WTC11 (cell line): ENCODE data around the gene ABCA13. TPM values are rescaled to one million over a fixed set of nuclear protein-coding genes. Genes with fewer than 3 reads are reported as not detected.

ENCODE experiments used
- ATAC-seq: fragments of 200-7000 bp; cut with Tn5 transposase; 2 replicates; pipeline ENCODE4 v1.10.0; 2021; ENCODE audit warnings: mild to moderate bottlenecking, moderate library complexity
- CTCF ChIA-PET: fragments of 300-600 bp; sonication (Branson Sonifier 250); formaldehyde crosslinking; loops from one replicate; lab custom pipeline; 2021; ENCODE audit warnings: antibody characterized with exemption; lab: Charles Lee
- POLR2A ChIA-PET: fragments of 350-600 bp; sonication (Branson Sonifier 250); formaldehyde crosslinking; loops from one replicate; lab custom pipeline; 2021; ENCODE audit warnings: antibody characterized with exemption; lab: Charles Lee
- DNase-seq: peaks from one replicate; pipeline ENCODE4 v3.0.0; 2021; ENCODE audit warnings: low spot score
- H3K27ac Mint-ChIP-seq: 2 replicates; pipeline ENCODE4 v1.8.0; 2021; ENCODE audit warnings: mixed read lengths
- H3K27me3 Mint-ChIP-seq: 2 replicates; pipeline ENCODE4 v1.8.0; 2021; ENCODE audit warnings: low read depth, mild to moderate bottlenecking, moderate library complexity, mixed read lengths
- H3K36me3 Mint-ChIP-seq: 2 replicates; pipeline ENCODE4 v1.8.0; 2021; ENCODE audit warnings: mixed read lengths
- H3K4me1 Mint-ChIP-seq: 2 replicates; pipeline ENCODE4 v1.8.0; 2022; ENCODE audit warnings: mixed read lengths
- H3K4me3 Mint-ChIP-seq: 2 replicates; pipeline ENCODE4 v1.8.0; 2021; ENCODE audit warnings: mild to moderate bottlenecking, moderate library complexity, mixed read lengths
- H3K9me3 Mint-ChIP-seq: 2 replicates; pipeline ENCODE4 v1.8.0; 2021; ENCODE audit warnings: mixed read lengths
- ARID4B ChIP-seq: sonication (generic); formaldehyde crosslinking; IDR thresholded peaks from 2 replicates; pipeline ENCODE4 v1.8.0; 2023; ENCODE audit warnings: missing genetic modification reagents, mild to moderate bottlenecking, borderline replicate concordance
- CBFB ChIP-seq: sonication (generic); formaldehyde crosslinking; IDR thresholded peaks from 2 replicates; pipeline ENCODE4 v1.8.1; 2022; ENCODE audit warnings: mild to moderate bottlenecking, low read depth, missing genetic modification reagents
- HMGA2 ChIP-seq: fragments of 250-450 bp; sonication (Bioruptor Pico); IDR thresholded peaks from 2 replicates; pipeline ENCODE4 v1.4.0; 2021; ENCODE audit warnings: mild to moderate bottlenecking, moderate library complexity
- IRF1 ChIP-seq: sonication (generic); formaldehyde crosslinking; IDR thresholded peaks from 2 replicates; pipeline ENCODE4 v1.8.0; 2023; ENCODE audit warnings: missing genetic modification reagents
- MLX ChIP-seq: sonication (generic); formaldehyde crosslinking; IDR thresholded peaks from 2 replicates; pipeline ENCODE4 v1.8.1; 2023; ENCODE audit warnings: mild to moderate bottlenecking, missing genetic modification reagents, moderate library complexity
- TEAD4 ChIP-seq: sonication (generic); formaldehyde crosslinking; IDR thresholded peaks from 2 replicates; pipeline ENCODE4 v1.8.0; 2022; ENCODE audit warnings: mild to moderate bottlenecking, missing genetic modification reagents
- ZMAT4 ChIP-seq: fragments of 250-450 bp; sonication (Bioruptor Pico); IDR thresholded peaks from 2 replicates; pipeline ENCODE4 v1.9.0; 2021; ENCODE audit warnings: mild to moderate bottlenecking
- ZNF138 ChIP-seq: sonication (generic); formaldehyde crosslinking; conservative IDR thresholded peaks from 2 replicates; pipeline ENCODE4 v1.8.1; 2022; ENCODE audit warnings: mild to moderate bottlenecking, moderate library complexity, missing genetic modification reagents
- ZNF416 ChIP-seq: fragments of 250-450 bp; sonication (Bioruptor Pico); IDR thresholded peaks from 2 replicates; pipeline ENCODE4 v1.9.0; 2021; ENCODE audit warnings: mild to moderate bottlenecking, inconsistent platforms
- ZNF532 ChIP-seq: fragments of 250-450 bp; sonication (Bioruptor Pico); IDR thresholded peaks from 2 replicates; pipeline ENCODE4 v1.9.0; 2021; ENCODE audit warnings: mild to moderate bottlenecking, borderline replicate concordance
- total RNA-seq: library from RNA; stranded (reverse); gene quantifications from 3 replicates; pipeline ENCODE4 v1.2.3, GENCODE V29; 2021

ABCA13 gene
- total RNA-seq, 1 experiment from 2014 or later = 0.04 TPM

GRCh38 chr7:48388911-48389310 lies 217.7 kb downstream of the ABCA13 start:
- TF ChIP-seq TEAD4 (no peak), IRF1 (CRISPR knock-in tag) (no peak), ZNF416 (CRISPR knock-in tag) (no peak), ZNF532 (no peak), CBFB (CRISPR knock-in tag) (no peak), ZMAT4 (CRISPR knock-in tag) (no peak), ZNF138 (CRISPR knock-in tag) (no peak), MLX (CRISPR knock-in tag) (no peak)
- peaks cover 9% of the 10 kb centered on the region for H3K9me3 Mint-ChIP-seq
- no peaks in the 10 kb centered on the region for H3K36me3 Mint-ChIP-seq
- DNase-seq (no peak), ATAC-seq (no peak)
- H3K4me1 Mint-ChIP-seq = no peaks in the 10 kb centered on the region
- ChIA-PET POLR2A (no interaction called here), CTCF (no interaction called here)
- no peaks in the 10 kb centered on the region for H3K27me3 Mint-ChIP-seq
- H3K4me3 Mint-ChIP-seq = no peak overlapping the region
- no peak overlapping the region for H3K27ac Mint-ChIP-seq

GRCh38 chr7:48389977-48390376 lies 218.7 kb downstream of the ABCA13 start:
- Mint-ChIP-seq H3K27me3 (no peaks in the 10 kb centered on the region), H3K9me3 (peaks cover 9% of the 10 kb centered on the region), H3K36me3 (no peaks in the 10 kb centered on the region)
- DNase-seq = no peak
- TF ChIP-seq HMGA2 (CRISPR knock-in tag) = no peak
- TF ChIP-seq, all 79 proteins: peak for 0
- ChIA-PET POLR2A (no interaction called here), CTCF (no interaction called here)
- H3K4me1 Mint-ChIP-seq = no peaks in the 10 kb centered on the region
- no peak overlapping the region for H3K4me3 Mint-ChIP-seq
- ATAC-seq = no peak
- no peak overlapping the region for H3K27ac Mint-ChIP-seq

GRCh38 chr7:48390388-48391327 lies 219.4 kb downstream of the ABCA13 start:
- no peak overlapping the region for H3K4me3 Mint-ChIP-seq
- TF ChIP-seq ARID4B = no peak
- no peak for TF ChIP-seq IRF1 (CRISPR knock-in tag)
- TF ChIP-seq, all 79 proteins: peak for 0
- ChIA-PET CTCF (no interaction called here), POLR2A (no interaction called here)
- ATAC-seq (no peak), DNase-seq (no peak)
- Mint-ChIP-seq H3K27ac (no peak overlapping the region), H3K9me3 (peaks cover 9% of the 10 kb centered on the region), H3K27me3 (no peaks in the 10 kb centered on the region), H3K36me3 (no peaks in the 10 kb centered on the region), H3K4me1 (no peaks in the 10 kb centered on the region)
